IPS DF 4.7 (cell line): Measurements from ENCODE around the gene IQSEC3.
"Not testable (repeated sequence)": the region's sequence is repeated elsewhere in the genome, so short reads cannot be mapped to it uniquely, and the experiment has no call there.

Source experiments
- DNase-seq: peaks from one replicate; pipeline ENCODE4 v3.0.0-alpha.2; 2013; ENCODE audit warnings: low spot score; ENCODE audit errors: extremely low read depth

Gene IQSEC3

DNA sequence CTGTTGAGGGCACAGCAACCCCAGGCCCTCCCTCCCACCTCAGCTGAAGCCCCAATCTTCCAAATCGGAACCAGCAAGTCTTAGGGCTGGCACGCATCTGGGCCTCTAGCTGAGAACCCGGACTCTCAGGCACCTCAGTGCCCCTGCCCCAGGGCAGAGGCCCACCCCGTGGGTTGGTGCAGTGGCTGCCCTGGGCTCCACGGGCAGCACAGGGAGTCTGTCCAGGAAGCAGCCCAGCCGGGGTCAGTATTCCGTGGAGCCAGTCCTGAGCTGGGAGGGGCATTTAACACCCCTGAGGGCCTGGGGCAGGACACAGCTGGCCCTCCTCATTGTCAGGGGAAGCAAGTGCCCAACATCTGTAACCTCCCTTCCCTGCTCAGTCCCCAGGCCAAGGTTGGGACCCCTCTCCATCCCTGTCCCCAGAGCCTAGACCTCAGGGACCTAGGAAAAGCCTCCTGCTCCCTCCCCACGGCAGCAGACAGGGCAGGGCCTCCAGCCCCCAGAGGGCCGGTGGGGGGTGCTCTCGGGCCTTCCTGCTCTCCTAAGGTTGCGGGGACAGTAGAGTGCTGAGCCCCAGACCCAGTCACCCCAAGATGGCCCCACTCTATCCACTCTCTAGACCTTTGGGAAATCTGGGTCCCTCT, 110.9 kb downstream of the IQSEC3 start:
- no peak for DNase-seq

DNA sequence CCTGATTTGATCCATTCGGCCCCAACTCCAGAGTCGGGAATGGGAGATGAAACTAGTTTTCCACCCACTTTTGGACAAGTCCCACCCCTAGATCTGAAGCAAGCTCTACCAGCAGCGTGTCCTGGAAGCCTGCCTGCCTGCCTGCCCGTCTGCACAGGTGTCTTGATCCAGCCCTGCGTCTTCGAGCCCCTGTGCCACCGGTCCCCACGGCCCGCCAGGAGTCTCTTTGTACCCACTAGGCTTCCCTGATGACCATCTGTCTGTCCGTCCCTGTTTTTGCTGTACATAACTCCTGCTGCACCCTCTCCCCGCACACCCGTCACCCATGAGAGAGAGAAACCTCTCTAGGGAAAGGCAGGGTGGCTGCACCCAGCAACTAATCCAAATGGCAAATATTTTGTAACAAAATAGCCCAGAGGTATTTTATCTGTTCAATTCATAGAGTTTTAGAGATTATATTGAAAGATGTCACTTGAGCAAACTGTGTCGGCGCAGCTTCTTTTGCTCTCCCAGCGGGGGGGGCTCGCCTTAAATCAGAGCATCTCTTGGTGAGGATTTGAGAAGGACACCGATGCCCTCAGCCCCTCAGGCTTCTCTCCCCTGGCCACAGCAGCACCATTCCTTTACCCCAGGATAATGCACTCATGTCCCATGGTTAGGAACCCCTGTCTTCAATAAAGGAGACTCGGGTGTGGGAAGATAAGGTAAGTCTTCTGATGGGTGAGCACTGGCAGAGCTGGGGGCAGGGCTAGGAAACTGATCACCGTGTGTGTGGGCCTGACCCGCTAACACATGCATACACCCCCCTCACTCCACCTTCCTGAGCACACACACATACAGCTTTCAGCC, 111.6 kb downstream of the IQSEC3 start:
- DNase-seq = no peak

GRCh38 chr12:178829-179109, 112.2 kb downstream of the IQSEC3 start:
- DNase-seq = no peak

GRCh38 chr12:179131-179884, 112.7 kb downstream of the IQSEC3 start:
- no peak for DNase-seq

- no peak for DNase-seq
These were observed 113.3 kb downstream of the IQSEC3 start for GRCh38 chr12:179885-180284.

DNA sequence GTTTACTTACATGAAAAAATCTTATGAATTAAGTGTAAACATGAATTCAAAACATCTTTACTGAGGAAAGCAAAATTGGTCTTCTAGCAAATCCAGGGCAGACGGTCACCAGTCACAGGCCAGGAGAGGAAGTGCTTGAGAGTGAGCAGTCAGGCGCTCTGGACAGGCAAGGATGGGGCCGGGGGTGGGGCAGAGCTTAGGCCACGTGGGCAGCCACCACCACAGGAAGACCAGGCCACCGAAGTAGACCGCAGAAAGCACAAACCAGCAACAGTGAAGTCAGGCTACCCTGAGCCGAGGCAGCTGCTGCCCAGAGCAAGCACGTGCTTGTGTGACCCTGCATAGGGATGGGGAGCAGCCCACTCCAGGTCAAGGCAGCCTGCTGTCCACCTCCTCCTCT, 113.9 kb downstream of the IQSEC3 start:
- DNase-seq = no peak

- DNase-seq = no peak
These were observed 115.4 kb downstream of the IQSEC3 start for GRCh38 chr12:181921-182320.

- no peak for DNase-seq
These were observed 115.9 kb downstream of the IQSEC3 start for GRCh38 chr12:182381-182892.

DNA sequence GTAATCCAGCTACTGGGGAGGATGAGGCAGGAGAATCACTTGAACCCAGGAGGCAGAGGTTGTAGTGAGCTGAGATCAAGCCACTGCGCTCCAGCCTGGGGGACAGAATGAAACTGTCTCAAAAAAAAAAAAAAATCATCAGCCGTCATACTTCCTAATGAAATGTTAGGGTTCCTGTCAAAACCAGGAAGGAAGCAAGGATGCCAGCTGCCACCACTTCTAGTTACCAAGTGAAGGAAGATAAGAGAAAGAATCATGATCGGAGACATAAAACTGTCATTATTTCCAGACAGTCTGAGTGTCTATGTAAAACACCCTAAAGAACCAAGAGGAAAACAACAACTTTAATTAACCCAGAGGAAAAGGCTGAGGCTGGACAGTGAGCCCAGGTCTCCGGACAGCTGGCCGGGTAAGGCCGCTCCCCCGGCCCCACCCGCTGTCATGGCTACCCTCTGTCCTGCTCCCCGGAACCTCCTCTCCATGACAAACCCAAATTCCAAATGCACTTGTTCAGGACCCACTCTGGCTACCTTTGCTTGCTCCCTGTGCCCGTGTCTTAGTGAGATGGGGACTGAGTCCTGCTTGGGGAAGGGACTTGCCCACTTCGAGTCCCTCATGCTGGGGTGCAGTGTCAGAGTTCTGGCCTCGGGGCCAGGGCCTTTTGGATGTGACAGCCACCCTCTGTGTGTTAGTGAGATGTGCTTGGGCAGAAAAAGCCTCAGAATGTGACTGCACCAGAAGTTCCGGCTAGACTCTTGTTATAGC, 118.4 kb downstream of the IQSEC3 start:
- no peak for DNase-seq

DNA sequence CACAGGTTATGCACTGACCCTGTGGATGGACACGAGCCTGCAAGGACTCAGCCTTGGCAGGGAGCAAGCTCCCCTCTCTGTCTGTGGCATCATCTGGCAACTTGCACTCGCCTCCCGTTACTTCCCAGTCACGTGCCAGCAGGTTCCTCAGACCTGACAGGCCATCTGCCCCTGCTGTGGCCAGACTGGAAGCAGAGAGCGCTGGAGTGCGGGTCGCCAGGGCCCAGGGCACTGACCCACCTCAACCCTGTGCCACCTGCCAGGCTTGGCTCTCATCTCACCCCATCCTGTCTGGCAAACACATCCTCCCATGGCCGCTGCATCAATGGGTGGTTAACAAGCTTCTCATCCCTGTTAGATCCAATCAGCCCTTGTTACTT, 119.0 kb downstream of the IQSEC3 start:
- DNase-seq = no peak

GRCh38 chr12:186006-186625, 119.5 kb downstream of the IQSEC3 start:
- DNase-seq = no peak

DNA sequence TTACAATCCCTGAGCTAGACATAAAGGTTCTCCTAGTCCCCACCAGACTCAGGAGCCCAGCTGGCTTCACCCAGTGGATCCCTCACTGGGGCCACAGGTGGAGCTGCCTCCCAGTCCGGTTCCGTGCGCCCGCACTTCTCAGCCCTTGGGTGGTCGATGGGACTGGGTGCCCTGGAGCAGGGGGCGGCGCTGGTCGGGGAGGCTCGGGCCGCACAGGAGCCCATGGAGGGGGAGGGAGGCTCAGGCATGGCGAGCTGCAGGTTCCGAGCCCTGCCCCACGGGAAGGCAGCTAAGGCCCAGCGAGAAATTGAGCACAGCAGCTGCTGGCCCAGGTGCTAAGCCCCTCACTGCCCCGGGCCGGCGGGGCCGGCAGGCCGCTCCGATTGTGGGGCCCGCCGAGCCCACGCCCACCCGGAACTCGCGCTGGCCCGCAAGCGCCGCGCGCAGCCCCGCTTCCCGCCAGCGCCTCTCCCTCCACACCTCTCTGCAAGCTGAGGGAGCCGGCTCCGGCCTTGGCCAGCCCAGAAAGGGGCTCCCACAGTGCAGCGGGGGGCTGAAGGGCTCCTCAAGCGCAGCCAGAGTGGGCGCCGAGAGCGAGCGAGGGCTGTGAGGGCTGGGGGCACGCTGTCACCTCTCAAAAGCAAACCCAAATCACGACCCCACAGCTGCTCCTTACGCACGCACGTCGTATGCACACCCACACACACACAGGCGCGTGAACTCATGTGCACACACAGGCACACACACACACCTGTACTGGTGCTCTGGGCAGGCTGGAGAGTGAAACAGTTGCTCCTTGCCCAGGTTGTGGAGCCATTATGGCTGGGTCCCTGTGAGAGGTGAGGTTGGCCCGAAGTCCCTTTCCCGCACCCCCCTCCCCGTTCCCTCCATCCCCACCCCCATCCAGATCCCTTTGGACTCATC, 121.7 kb downstream of the IQSEC3 start:
- not testable (repeated sequence) for DNase-seq

GRCh38 chr12:188910-189621, 122.5 kb downstream of the IQSEC3 start:
- DNase-seq = no peak

DNA sequence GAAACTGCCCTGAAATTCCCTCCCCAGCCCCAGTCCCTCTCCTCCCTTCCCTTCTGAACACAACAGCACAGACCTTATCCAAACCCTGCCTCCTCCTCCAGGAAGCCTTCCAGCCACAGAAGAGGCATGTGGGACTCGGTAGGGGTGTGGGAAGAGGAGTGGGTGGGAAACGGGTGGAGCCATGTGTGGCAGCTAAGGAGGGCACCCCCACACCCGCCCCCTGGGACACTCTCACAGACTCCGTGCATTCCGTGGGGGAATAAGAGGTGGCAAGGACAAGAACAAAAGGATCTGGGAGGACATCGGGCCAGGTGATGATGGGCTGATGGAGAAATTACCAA, 123.0 kb downstream of the IQSEC3 start:
- no peak for DNase-seq

GRCh38 chr12:190881-191280, 124.3 kb downstream of the IQSEC3 start:
- DNase-seq = no peak

- no peak for DNase-seq
These were observed 125.0 kb downstream of the IQSEC3 start for GRCh38 chr12:191541-191940.

DNA sequence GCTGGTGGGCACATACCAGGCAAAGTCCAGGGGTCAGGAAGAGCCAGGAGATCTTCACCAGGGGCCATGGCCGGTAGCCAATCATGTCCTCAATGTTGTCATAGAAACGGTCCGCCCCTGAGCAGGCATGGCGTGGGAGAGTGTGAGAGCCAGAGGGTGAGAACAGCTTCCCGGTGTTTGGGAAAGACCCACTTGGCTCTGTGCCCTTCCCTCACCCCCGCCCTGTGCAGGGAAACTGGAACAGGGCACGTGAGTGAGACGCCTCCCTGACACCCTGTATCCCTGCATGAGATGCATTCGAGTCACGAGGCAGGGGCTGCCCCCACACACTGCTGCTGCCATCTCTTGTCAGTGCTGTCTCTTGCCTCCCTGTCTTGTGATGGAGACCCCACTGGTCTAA, 126.7 kb downstream of the IQSEC3 start:
- no peak for DNase-seq

DNA sequence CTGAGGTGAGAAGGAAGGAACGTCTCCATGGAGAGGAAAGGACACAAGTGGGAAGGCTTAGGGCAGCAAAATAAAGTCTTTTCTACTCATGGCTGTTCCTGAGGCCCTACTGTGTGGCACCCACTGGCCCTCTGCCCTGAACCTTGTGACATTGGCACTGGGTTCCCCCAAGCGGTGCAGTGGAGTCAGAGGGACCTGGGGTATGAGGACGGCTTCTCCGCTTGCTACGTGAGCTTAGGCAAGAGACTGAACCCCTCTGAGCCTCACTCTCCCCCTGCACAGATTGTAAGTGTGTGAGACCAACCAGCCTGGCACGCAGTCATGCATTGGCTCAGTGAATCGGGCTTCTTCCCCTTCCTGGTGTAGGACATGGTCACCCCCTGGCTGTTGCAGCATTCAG, 127.7 kb downstream of the IQSEC3 start:
- DNase-seq = no peak

DNA sequence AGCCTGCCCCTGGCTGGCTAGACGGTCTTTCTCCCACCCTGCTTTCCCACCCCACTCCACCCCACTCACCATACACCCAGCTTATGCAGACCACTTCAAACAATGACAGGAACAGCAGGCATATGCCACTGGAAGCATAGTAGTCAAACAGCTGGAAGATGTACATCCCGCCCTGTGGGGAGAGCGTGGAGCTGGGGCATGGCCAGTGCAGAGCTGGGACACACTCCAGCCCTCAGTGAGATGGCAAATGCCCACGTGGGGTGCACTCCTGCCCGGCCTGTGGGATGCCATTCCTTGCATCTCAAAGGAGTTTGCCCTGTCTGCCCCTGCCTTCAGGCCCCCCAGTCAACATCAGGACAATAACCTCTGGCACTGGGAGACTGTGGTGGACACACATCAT, 128.6 kb downstream of the IQSEC3 start:
- no peak for DNase-seq

GRCh38 chr12:195951-196350, 129.4 kb downstream of the IQSEC3 start:
- no peak for DNase-seq
